Testis (tissue), 3 donors: ENCODE results near the gene MLST8. TPM values are rescaled to one million over a fixed set of nuclear protein-coding genes. Genes with fewer than 3 reads are reported as not detected.
A peak's percentile ranks its signal among the peaks of the same experiment; 100 is the strongest.

Experiments used
- DNase-seq: peaks from one replicate; pipeline ENCODE4 v3.0.0-alpha.2; 2019
- H3K27ac ChIP-seq, 2 donors: fragments of 200-600 bp; sonication (generic); one replicate each; pipeline ENCODE4 v1.5.1; 2019
- H3K27me3 ChIP-seq: fragments of 200-600 bp; sonication (generic); one replicate; pipeline ENCODE4 v1.5.1; 2019
- H3K36me3 ChIP-seq: fragments of 200-600 bp; sonication (generic); one replicate; pipeline ENCODE4 v1.5.1; 2017; ENCODE audit warnings: low read depth; ENCODE audit errors: missing control alignments
- H3K4me1 ChIP-seq: fragments of 200-600 bp; sonication (generic); one replicate; pipeline ENCODE4 v1.5.1; 2019
- H3K4me3 ChIP-seq, 2 donors: fragments of 200-600 bp; sonication (generic); one replicate each; pipeline ENCODE4 v1.5.1; 2017 to 2019
- H3K9me3 ChIP-seq: fragments of 200-600 bp; sonication (generic); one replicate; pipeline ENCODE4 v1.5.1; 2017
- POLR2A ChIP-seq: fragments of 450-650 bp; IDR thresholded peaks from one replicate; pipeline ENCODE4 v1.6.1; 2017; ENCODE audit warnings: antibody characterized with exemption, mild to moderate bottlenecking, moderate library complexity
- WGBS, 2 donors: methylation state at CpG; one replicate each; pipeline ENCODE4 v1.1.5; 2018; 5-methylcytosine and 5-hydroxymethylcytosine counted together
- intact Hi-C: fragments of 100-400 bp; cut with DNase I; formaldehyde crosslinking; loops from one replicate; pipeline ENCODE4 v1.15.1; 2023; ENCODE audit warnings: low total_unique reads
- polyA plus RNA-seq: library from polyadenylated mRNA; stranded (reverse); fragments of 350-450 nt; fragmentation: Illumina TruSeq; extraction: RNeasy Lipid Tissue Mini Kit (QIAGEN cat#74804); gene quantifications from one replicate; pipeline ENCODE4 v1.2.3, GENCODE V29; 2014; ENCODE audit warnings: low read depth, low replicate concordance; ENCODE audit not compliant: insufficient read depth
- total RNA-seq, 2 donors: library from RNA; depleted of rRNA; stranded (reverse); fragments of >200 nt; gene quantifications; one replicate each; pipeline ENCODE4 v1.2.3, GENCODE V29; 2016
- TF ChIP-seq, protein P1 (sequence below), 3 experiments: fragments of 450-650 bp in 2 of 3; fragments of 200-600 bp in 1 of 3; sonication (generic) in 1 of 3; IDR thresholded peaks; one replicate each; pipeline ENCODE4 v1.5.1; 2016 to 2019; ENCODE audit warnings: antibody characterized with exemption in 3 of 3, mild to moderate bottlenecking in 2 of 3, moderate library complexity in 1 of 3

Gene MLST8
- total and polyA plus RNA-seq, 3 donors from 2014 or later: 89.0 to 113 (median 95.4) TPM

GRCh38 chr16:2190659-2191445 is 14.4 kb upstream of the MLST8 start:
- no peaks in the 10 kb centered on the region for H3K36me3 ChIP-seq
- no peaks in the 10 kb centered on the region for H3K9me3 ChIP-seq
- intact Hi-C loops: no loop called here
- TF ChIP-seq, protein P1, sequence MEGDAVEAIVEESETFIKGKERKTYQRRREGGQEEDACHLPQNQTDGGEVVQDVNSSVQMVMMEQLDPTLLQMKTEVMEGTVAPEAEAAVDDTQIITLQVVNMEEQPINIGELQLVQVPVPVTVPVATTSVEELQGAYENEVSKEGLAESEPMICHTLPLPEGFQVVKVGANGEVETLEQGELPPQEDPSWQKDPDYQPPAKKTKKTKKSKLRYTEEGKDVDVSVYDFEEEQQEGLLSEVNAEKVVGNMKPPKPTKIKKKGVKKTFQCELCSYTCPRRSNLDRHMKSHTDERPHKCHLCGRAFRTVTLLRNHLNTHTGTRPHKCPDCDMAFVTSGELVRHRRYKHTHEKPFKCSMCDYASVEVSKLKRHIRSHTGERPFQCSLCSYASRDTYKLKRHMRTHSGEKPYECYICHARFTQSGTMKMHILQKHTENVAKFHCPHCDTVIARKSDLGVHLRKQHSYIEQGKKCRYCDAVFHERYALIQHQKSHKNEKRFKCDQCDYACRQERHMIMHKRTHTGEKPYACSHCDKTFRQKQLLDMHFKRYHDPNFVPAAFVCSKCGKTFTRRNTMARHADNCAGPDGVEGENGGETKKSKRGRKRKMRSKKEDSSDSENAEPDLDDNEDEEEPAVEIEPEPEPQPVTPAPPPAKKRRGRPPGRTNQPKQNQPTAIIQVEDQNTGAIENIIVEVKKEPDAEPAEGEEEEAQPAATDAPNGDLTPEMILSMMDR (IDR thresholded peaks at IDR 0.05): no peak
- no peak for TF ChIP-seq POLR2A
- no peak overlapping the region for H3K27ac ChIP-seq
- DNase-seq: no peak
- H3K27me3 ChIP-seq: no peaks in the 10 kb centered on the region
- 59 to 69% methylated on average over 7 to 24 of the region's 25 CpGs for WGBS, 2 donors
- H3K4me1 ChIP-seq: peaks cover 9% of the 10 kb centered on the region
- no peak overlapping the region for H3K4me3 ChIP-seq

DNA sequence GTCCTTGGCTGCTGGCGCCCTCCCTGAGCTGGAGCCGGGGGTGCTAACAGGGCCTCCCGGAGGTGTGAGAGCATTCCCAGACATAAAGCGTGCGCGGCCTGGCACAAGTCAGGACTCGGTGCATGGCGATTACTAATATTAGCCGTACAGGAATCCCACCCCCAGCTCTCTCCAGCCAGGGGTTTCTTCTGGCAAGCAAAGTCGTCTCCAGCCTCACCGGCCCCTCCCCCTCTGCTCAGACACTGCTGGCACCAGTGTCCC is 13.9 kb upstream of the MLST8 start:
- H3K27me3 ChIP-seq: no peaks in the 10 kb centered on the region
- peaks cover 9% of the 10 kb centered on the region for H3K4me1 ChIP-seq
- H3K4me3 ChIP-seq: no peak overlapping the region
- no peaks in the 10 kb centered on the region for H3K9me3 ChIP-seq
- intact Hi-C loops: no loop called here
- no peak for TF ChIP-seq POLR2A
- TF ChIP-seq, protein P1 (IDR thresholded peaks at IDR 0.05): no peak
- WGBS, 2 donors: 86 to 90% methylated on average over 8 to 11 of the region's 11 CpGs
- DNase-seq: no peak
- H3K27ac ChIP-seq: no peak overlapping the region
- no peaks in the 10 kb centered on the region for H3K36me3 ChIP-seq

DNA sequence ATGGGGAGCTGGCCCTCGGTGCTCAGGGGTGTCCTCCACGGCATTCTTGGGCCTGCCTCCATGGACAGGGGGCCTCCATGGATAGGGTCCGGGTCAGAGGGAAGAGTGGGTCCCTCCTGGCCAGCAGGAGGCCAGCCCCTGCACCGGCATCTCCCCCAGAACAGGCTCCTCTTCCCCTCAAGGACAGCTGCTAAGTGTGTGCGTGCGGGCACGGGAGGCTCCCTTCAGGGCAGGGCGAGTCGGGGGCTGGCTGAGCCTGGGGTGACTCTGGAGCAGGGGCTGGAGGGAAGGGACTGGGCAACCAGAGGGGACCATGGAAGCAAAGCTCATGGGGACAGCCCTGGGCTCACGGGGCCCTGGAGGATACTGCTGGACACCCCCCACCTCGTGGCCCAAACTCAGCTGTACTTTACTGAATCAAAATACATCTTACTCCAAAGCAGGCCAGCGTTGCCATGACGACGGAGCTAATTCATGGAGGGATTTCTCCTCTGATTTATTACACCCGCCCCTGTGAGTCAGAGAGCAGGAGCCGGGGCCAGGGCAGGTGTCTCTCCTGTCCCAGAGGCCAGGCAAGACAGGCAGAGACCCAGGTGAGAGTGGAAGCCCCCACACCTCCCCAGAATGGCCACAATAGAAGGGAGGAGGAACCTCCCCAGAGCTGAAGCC is 11.0 kb upstream of the MLST8 start:
- WGBS, 2 donors: 50 to 60% methylated on average over 12 to 16 of the region's 16 CpGs
- peaks cover 9% of the 10 kb centered on the region for H3K4me1 ChIP-seq
- no peak overlapping the region for H3K27ac ChIP-seq
- intact Hi-C loops: no loop called here
- H3K27me3 ChIP-seq: no peaks in the 10 kb centered on the region
- no peaks in the 10 kb centered on the region for H3K36me3 ChIP-seq
- no peak overlapping the region for H3K4me3 ChIP-seq
- H3K9me3 ChIP-seq: no peaks in the 10 kb centered on the region
- no peak for DNase-seq
- TF ChIP-seq, protein P1 (IDR thresholded peaks at IDR 0.05): no peak
- TF ChIP-seq POLR2A: no peak

GRCh38 chr16:2194852-2195321 is 10.4 kb upstream of the MLST8 start:
- H3K4me3 ChIP-seq: no peak overlapping the region
- 36 to 40% methylated on average over 3 to 10 of the region's 10 CpGs for WGBS, 2 donors
- TF ChIP-seq, protein P1 (IDR thresholded peaks at IDR 0.05): peak in 1 of 3 experiments; percentile 34
- no peak for TF ChIP-seq POLR2A
- intact Hi-C loops: no loop called here
- no peaks in the 10 kb centered on the region for H3K36me3 ChIP-seq
- H3K27ac ChIP-seq: no peak overlapping the region
- peak; percentile 49 for DNase-seq
- H3K9me3 ChIP-seq: no peaks in the 10 kb centered on the region
- peaks cover 9% of the 10 kb centered on the region for H3K4me1 ChIP-seq
- H3K27me3 ChIP-seq: no peaks in the 10 kb centered on the region
